Amniotic stem cell (primary cell): ENCODE results near the gene HOXA6.
A peak's percentile ranks its signal among the peaks of the same experiment; 100 is the strongest.

Experiments
- DNase-seq: peaks from one replicate; lab custom pipeline; 2025; lab: John Stamatoyannopoulos, UW

The HOXA6 gene

GRCh38 chr7:27161214-27161720, 13.7 kb upstream of the HOXA6 start:
- no peak for DNase-seq

- DNase-seq: peak; percentile 48
These were observed 13.1 kb upstream of the HOXA6 start for GRCh38 chr7:27160546-27161213.

GRCh38 chr7:27160145-27160545, 12.6 kb upstream of the HOXA6 start:
- no peak for DNase-seq

- DNase-seq: no peak
These were observed 11.9 kb upstream of the HOXA6 start for GRCh38 chr7:27159266-27160144.

- DNase-seq: no peak
These were observed 11.1 kb upstream of the HOXA6 start for GRCh38 chr7:27158436-27159265.

GRCh38 chr7:27157702-27158431, 10.3 kb upstream of the HOXA6 start:
- no peak for DNase-seq

- no peak for DNase-seq
These were observed 9.5 kb upstream of the HOXA6 start for GRCh38 chr7:27156916-27157701.

- DNase-seq: no peak
These were observed 8.9 kb upstream of the HOXA6 start, which contains the start of gene HOXA7 for GRCh38 chr7:27156508-27156898. Gene HOXA7, minus strand, starts transcription at chr7:27156675. Its CDS starts 130 bp downstream, at chr7:27156545.

GRCh38 chr7:27155816-27156507, 8.4 kb upstream of the HOXA6 start:
- DNase-seq: no peak

- DNase-seq: no peak
These were observed 7.6 kb upstream of the HOXA6 start for GRCh38 chr7:27154901-27155815.

GRCh38 chr7:27154369-27154768, 6.8 kb upstream of the HOXA6 start:
- no peak for DNase-seq

- DNase-seq: no peak
These were observed 6.0 kb upstream of the HOXA6 start for GRCh38 chr7:27153526-27153925.

GRCh38 chr7:27152816-27153442, 5.4 kb upstream of the HOXA6 start:
- DNase-seq: no peak

- DNase-seq: no peak
These were observed 4.6 kb upstream of the HOXA6 start, which contains the start of gene HOXA3 for GRCh38 chr7:27151931-27152815. Gene HOXA3, minus strand, starts transcription at chr7:27152583. Its CDS starts 41,943 bp downstream, at chr7:27110640.

- no peak for DNase-seq
These were observed 3.9 kb upstream of the HOXA6 start for GRCh38 chr7:27151341-27151930.

- peak; percentile 5 for DNase-seq
These were observed 3.2 kb upstream of the HOXA6 start for GRCh38 chr7:27150568-27151340.
